ENCODE measurements around the gene FAM181B. TPM values are rescaled to one million over a fixed set of nuclear protein-coding genes. Genes with fewer than 3 reads are reported as not detected.
"Not testable (repeated sequence)": the region's sequence is repeated elsewhere in the genome, so short reads cannot be mapped to it uniquely, and the experiment has no call there.

FAM181B gene
- total and polyA plus RNA-seq, 3 donors from 2014 or later, result 0.45 to 1.2 (median 1.1) TPM

- WGBS, 2 donors, result 72 to 82% methylated on average over 6 of the region's 6 CpGs
- Histone ChIP-seq H3K27ac (no peak overlapping the region), H3K9me3 (no peaks in the 10 kb centered on the region), H3K36me3 (ENCODE audit: low read depth, missing control alignments) (no peaks in the 10 kb centered on the region), H3K4me3 (no peak overlapping the region), H3K27me3 (no peaks in the 10 kb centered on the region), H3K4me1 (no peaks in the 10 kb centered on the region)
- TF ChIP-seq POLR2A (IDR thresholded peaks at IDR 0.05), result no peak
- intact Hi-C loops (cut with DNase I; ENCODE audit: low total_unique reads), result no loop called here
- DNase-seq, result no peak
Observed at GRCh38 chr11:82698576-82699352, 34.9 kb downstream of the FAM181B start.

- H3K9me3 ChIP-seq, result no peaks in the 10 kb centered on the region
- TF ChIP-seq CTCF (IDR thresholded peaks at IDR 0.05) (no peak), POLR2A (IDR thresholded peaks at IDR 0.05) (no peak)
- H3K4me3 ChIP-seq, result no peak overlapping the region
- no peaks in the 10 kb centered on the region for H3K4me1 ChIP-seq
- intact Hi-C loops (cut with DNase I; ENCODE audit: low total_unique reads), result no loop called here
- H3K27me3 ChIP-seq, result no peaks in the 10 kb centered on the region
- no peaks in the 10 kb centered on the region for H3K36me3 ChIP-seq (ENCODE audit: low read depth, missing control alignments)
- DNase-seq, result no peak
- no peak overlapping the region for H3K27ac ChIP-seq
Observed at GRCh38 chr11:82692981-82693380, 40.7 kb downstream of the FAM181B start.

DNA sequence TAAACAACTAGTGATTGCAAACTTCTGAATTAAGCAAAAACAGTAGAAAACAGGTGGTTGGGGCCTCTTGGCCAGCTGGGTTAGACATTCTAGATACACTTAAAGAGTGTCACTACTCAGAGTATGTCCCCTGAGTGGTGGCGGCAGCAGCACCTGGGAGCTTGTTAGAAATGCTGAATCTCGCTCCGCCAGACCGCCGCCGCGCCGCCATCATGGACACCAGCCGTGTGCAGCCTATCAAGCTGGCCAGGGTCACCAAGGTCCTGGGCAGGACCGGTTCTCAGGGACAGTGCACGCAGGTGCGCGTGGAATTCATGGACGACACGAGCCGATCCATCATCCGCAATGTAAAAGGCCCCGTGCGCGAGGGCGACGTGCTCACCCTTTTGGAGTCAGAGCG, 44.3 kb downstream of the FAM181B start:
- H3K36me3 ChIP-seq (ENCODE audit: low read depth, missing control alignments); H3K9me3 ChIP-seq; H3K4me3 ChIP-seq; H3K27me3 ChIP-seq; H3K4me1 ChIP-seq; H3K27ac ChIP-seq; intact Hi-C loops (cut with DNase I; ENCODE audit: low total_unique reads): not testable (repeated sequence)
- WGBS, 2 donors, result 57 to 71% methylated on average over 9 to 21 of the region's 23 CpGs
- peak; percentile 16 for DNase-seq

GRCh38 chr11:82686211-82686610, 47.5 kb downstream of the FAM181B start:
- no peak for DNase-seq
- no peak overlapping the region for H3K4me3 ChIP-seq
- H3K36me3 ChIP-seq (ENCODE audit: low read depth, missing control alignments), result no peaks in the 10 kb centered on the region
- no peak overlapping the region for H3K27ac ChIP-seq
- 72 to 76% methylated on average over 2 of the region's 2 CpGs for WGBS, 2 donors
- intact Hi-C loops (cut with DNase I; ENCODE audit: low total_unique reads), result no loop called here
- no peaks in the 10 kb centered on the region for H3K4me1 ChIP-seq
- H3K9me3 ChIP-seq, result no peaks in the 10 kb centered on the region
- TF ChIP-seq POLR2A (IDR thresholded peaks at IDR 0.05) (no peak), CTCF (IDR thresholded peaks at IDR 0.05) (no peak)
- H3K27me3 ChIP-seq, result no peaks in the 10 kb centered on the region

DNA sequence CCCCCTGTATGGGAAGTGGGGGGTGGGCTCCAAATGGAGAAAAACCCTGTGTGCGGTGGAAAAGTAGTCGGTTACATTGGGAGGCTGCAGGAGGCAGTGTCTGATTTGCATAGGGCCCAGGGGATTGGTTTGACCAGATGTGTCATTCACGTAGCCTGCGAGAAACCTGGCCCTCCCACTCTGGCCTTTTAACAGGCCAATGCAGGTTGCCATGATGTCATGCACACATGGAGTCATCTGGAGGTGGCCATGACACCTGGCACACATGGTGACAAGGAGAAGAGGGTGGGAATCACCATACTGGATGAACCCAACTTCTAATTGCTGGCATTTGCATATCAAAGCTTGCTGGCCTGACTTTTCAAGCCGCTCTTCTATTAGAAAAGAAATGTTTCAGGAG, 50.6 kb downstream of the FAM181B start:
- DNase-seq, result no peak
- Histone ChIP-seq H3K27ac (no peak overlapping the region), H3K27me3 (no peaks in the 10 kb centered on the region), H3K9me3 (no peaks in the 10 kb centered on the region), H3K36me3 (ENCODE audit: low read depth, missing control alignments) (no peaks in the 10 kb centered on the region), H3K4me3 (no peak overlapping the region), H3K4me1 (no peaks in the 10 kb centered on the region)
- TF ChIP-seq POLR2A (IDR thresholded peaks at IDR 0.05) (no peak), CTCF (IDR thresholded peaks at IDR 0.05) (no peak)
- intact Hi-C loops (cut with DNase I; ENCODE audit: low total_unique reads), result no loop called here
- 90 to 94% methylated on average over 5 of the region's 5 CpGs for WGBS, 2 donors
